ENCODE measurements around the gene KRT28.

- TF ChIP-seq CTCF (IDR thresholded peaks at IDR 0.05): no peak
- no peak for TF ChIP-seq POLR2A (IDR thresholded peaks at IDR 0.05)
These were observed 23.8 kb downstream of the KRT28 start for GRCh38 chr17:40775945-40776344.
